Measurements from ENCODE around the gene GEMIN7. TPM values are rescaled to one million over a fixed set of nuclear protein-coding genes. Genes with fewer than 3 reads are reported as not detected.

Gene GEMIN7
- total and polyA plus RNA-seq, 2 of the 13 experiments (the other 11 are each of a cell fraction or from before 2014, with no cell fraction given), result 24.1 to 30.6 TPM

- TF ChIP-seq ZBTB4 (CRISPR knock-in tag; IDR thresholded peaks at IDR 0.05; ENCODE audit: borderline replicate concordance), result no peak
- TF ChIP-seq CENPBD1 (CRISPR knock-in tag; IDR thresholded peaks at IDR 0.05; ENCODE audit: borderline replicate concordance, low read depth), result no peak
- TF ChIP-seq RFXAP (CRISPR knock-in tag; IDR thresholded peaks at IDR 0.05; ENCODE audit: borderline replicate concordance), result peak; percentile 59; the same call in 1 of the 2 replicates
- no peak for TF ChIP-seq ATRX (CRISPR knock-in tag; IDR thresholded peaks at IDR 0.05; ENCODE audit: borderline replicate concordance)
- peak; percentile 66; the same call in 1 of the 2 replicates for TF ChIP-seq ARID5B (CRISPR knock-in tag; IDR thresholded peaks at IDR 0.05)
- TF ChIP-seq CEBPZ (IDR thresholded peaks at IDR 0.05; ENCODE audit: low read length), result no peak
- TF ChIP-seq ZNF558 (CRISPR knock-in tag; IDR thresholded peaks at IDR 0.05; ENCODE audit: borderline replicate concordance), result no peak
- TF ChIP-seq ZNF317 (CRISPR knock-in tag; IDR thresholded peaks at IDR 0.05), result 0 out of 2 replicates have a peak, but pooled peaks have one; percentile 20
- no peak for TF ChIP-seq PTBP1 (IDR thresholded peaks at IDR 0.05; ENCODE audit: low read depth, low read length, poor library complexity, severe bottlenecking)
- TF ChIP-seq POLR2AphosphoS2 (IDR thresholded peaks at IDR 0.05; ENCODE audit: low read depth, low read length), result no peak
- no peak for TF ChIP-seq ZNF878 (CRISPR knock-in tag; IDR thresholded peaks at IDR 0.05)
- peak; percentile 91 for TF ChIP-seq JUND (CRISPR knock-in tag; IDR thresholded peaks at IDR 0.05)
- no peak for TF ChIP-seq E2F5 (CRISPR knock-in tag; conservative IDR thresholded peaks at IDR 0.05)
- TF ChIP-seq TBP (CRISPR knock-in tag; IDR thresholded peaks at IDR 0.05), result no peak
- no peak for TF ChIP-seq ZNF3 (CRISPR knock-in tag; IDR thresholded peaks at IDR 0.05)
- TF ChIP-seq NPAS2 (CRISPR knock-in tag; IDR thresholded peaks at IDR 0.05; ENCODE audit: borderline replicate concordance), result no peak
- TF ChIP-seq ZBTB3 (CRISPR knock-in tag; IDR thresholded peaks at IDR 0.05; ENCODE audit: borderline replicate concordance, low read depth), result no peak
Measured at GRCh38 chr19:45097776-45098520, 18.9 kb downstream of the GEMIN7 start (continued).
